HEK293T (cell line): ENCODE measurements around the gene CENPV.
"Not testable (repeated sequence)": the region's sequence is repeated elsewhere in the genome, so short reads cannot be mapped to it uniquely, and the experiment has no call there.

Source experiments
- CTCF ChIA-PET: fragments of 350-600 bp; formaldehyde crosslinking; extraction: SDS; loops from one replicate; lab custom pipeline; 2021; ENCODE audit warnings: antibody characterized with exemption, inconsistent platforms; lab: Yijun Ruan, JAX
- POLR2A ChIA-PET: fragments of 350-600 bp; formaldehyde crosslinking; extraction: SDS; loops from one replicate; lab custom pipeline; 2020; ENCODE audit warnings: antibody characterized with exemption, inconsistent platforms; lab: Yijun Ruan, JAX
- DNase-seq: peaks from one replicate; pipeline ENCODE4 v3.0.0; 2012; ENCODE audit warnings: mixed read lengths; ENCODE audit errors: extremely low spot score
- ARNT ChIP-seq: fragments of 450-650 bp; IDR thresholded peaks from 2 replicates; pipeline ENCODE4 v1.6.1; 2017; ENCODE audit warnings: mild to moderate bottlenecking
- BHLHE40 ChIP-seq: fragments of 450-650 bp; IDR thresholded peaks from 2 replicates; pipeline ENCODE4 v1.6.1; 2016; ENCODE audit warnings: mild to moderate bottlenecking, moderate library complexity, borderline replicate concordance
- CTBP1 ChIP-seq: fragments of 450-650 bp; IDR thresholded peaks from 2 replicates; pipeline ENCODE4 v1.6.1; 2016; ENCODE audit warnings: borderline replicate concordance
- ELF4 ChIP-seq: fragments of 450-650 bp; IDR thresholded peaks from 2 replicates; pipeline ENCODE4 v1.6.1; 2017; ENCODE audit warnings: antibody characterized with exemption
- FOXA1 ChIP-seq: fragments of 450-650 bp; IDR thresholded peaks from 2 replicates; pipeline ENCODE4 v1.6.1; 2016; ENCODE audit warnings: mild to moderate bottlenecking
- FOXK2 ChIP-seq: fragments of 450-650 bp; IDR thresholded peaks from 2 replicates; pipeline ENCODE4 v1.6.1; 2016; ENCODE audit warnings: mild to moderate bottlenecking
- FOXM1 ChIP-seq: fragments of 450-650 bp; IDR thresholded peaks from 2 replicates; pipeline ENCODE4 v1.6.1; 2017; ENCODE audit warnings: mild to moderate bottlenecking, borderline replicate concordance
- HDGF ChIP-seq: fragments of 450-650 bp; IDR thresholded peaks from 2 replicates; pipeline ENCODE4 v1.6.1; 2017; ENCODE audit warnings: antibody characterized with exemption, borderline replicate concordance
- L3MBTL2 ChIP-seq: fragments of 450-650 bp; conservative IDR thresholded peaks from 2 replicates; pipeline ENCODE4 v1.6.1; 2016; ENCODE audit warnings: mild to moderate bottlenecking
- LEF1 ChIP-seq: fragments of 450-650 bp; IDR thresholded peaks from 2 replicates; pipeline ENCODE4 v1.6.1; 2017; ENCODE audit warnings: mild to moderate bottlenecking, borderline replicate concordance
- NFRKB ChIP-seq: fragments of 450-650 bp; IDR thresholded peaks from 2 replicates; pipeline ENCODE4 v1.6.1; 2016; ENCODE audit warnings: mild to moderate bottlenecking, moderate library complexity
- PKNOX1 ChIP-seq: fragments of 450-650 bp; IDR thresholded peaks from 2 replicates; pipeline ENCODE4 v1.6.1; 2016
- SP1 ChIP-seq: fragments of 450-650 bp; IDR thresholded peaks from 2 replicates; pipeline ENCODE4 v1.6.1; 2017
- SUZ12 ChIP-seq: fragments of 450-650 bp; IDR thresholded peaks from 2 replicates; pipeline ENCODE4 v1.6.1; 2016; ENCODE audit warnings: mild to moderate bottlenecking
- TARDBP ChIP-seq: fragments of 450-650 bp; IDR thresholded peaks from 2 replicates; pipeline ENCODE4 v1.6.1; 2016
- ZNF384 ChIP-seq: fragments of 450-650 bp; IDR thresholded peaks from 2 replicates; pipeline ENCODE4 v1.6.1; 2016

Gene CENPV

GRCh38 chr17:16301963-16302855 is 51.1 kb downstream of the CENPV start:
- POLR2A ChIA-PET, result interaction anchor here (0.7 kb wide), 1 partner anchor 29 kb away, joined by 3 read pairs; no protein-coding TSS in a partner anchor
- CTCF ChIA-PET, result interaction anchor here (0.5 to 2.2 kb wide), 2 partner anchors 16 to 381 kb away, joined by 7 to 8 read pairs; no protein-coding TSS in a partner anchor
- no peak for TF ChIP-seq BHLHE40
- TF ChIP-seq LEF1, result no peak
- no peak for TF ChIP-seq L3MBTL2
- no peak for TF ChIP-seq HDGF
- no peak for TF ChIP-seq ELF4
- TF ChIP-seq FOXA1, result no peak
- TF ChIP-seq SUZ12, result no peak
- no peak for TF ChIP-seq TARDBP
- TF ChIP-seq FOXK2, result no peak
- TF ChIP-seq PKNOX1, result no peak
- no peak for TF ChIP-seq CTBP1
- TF ChIP-seq ARNT, result no peak
- TF ChIP-seq SP1, result no peak
- TF ChIP-seq FOXM1, result no peak
- no peak for TF ChIP-seq NFRKB
- TF ChIP-seq ZNF384, result no peak
- no peak for DNase-seq

GRCh38 chr17:16300554-16300953 is 52.7 kb downstream of the CENPV start:
- no peak for DNase-seq
- POLR2A ChIA-PET, result no interaction called here
- CTCF ChIA-PET, result interaction anchor here (1.3 kb wide), 1 partner anchor 25 kb away, joined by 5 read pairs; no protein-coding TSS in a partner anchor
- TF ChIP-seq NFRKB (no peak), FOXM1 (no peak), PKNOX1 (no peak), CTBP1 (no peak), ARNT (no peak), FOXK2 (no peak), HDGF (no peak), L3MBTL2 (no peak), LEF1 (no peak), ZNF384 (no peak), SP1 (no peak), FOXA1 (no peak), ELF4 (no peak), BHLHE40 (no peak)

- no peak for DNase-seq
- CTCF ChIA-PET, result interaction anchor here (6.1 kb wide), 1 partner anchor 13 kb away, joined by 56 read pairs; no protein-coding TSS in a partner anchor
- POLR2A ChIA-PET, result interaction anchor here (1.2 to 4.8 kb wide), 3 partner anchors 12 to 82 kb away, joined by 3 to 26 read pairs (median 13); partner anchors contain the start of genes NCOR1 and PIGL
- TF ChIP-seq LEF1 (no peak), FOXA1 (no peak), ZNF384 (no peak), CTBP1 (no peak), HDGF (no peak), TARDBP (no peak), PKNOX1 (no peak)
Measured at GRCh38 chr17:16298140-16298662, 55.1 kb downstream of the CENPV start.

- no peak for TF ChIP-seq ZNF384
- TF ChIP-seq FOXA1, result no peak
- peak; percentile 23; the same call in 1 of the 2 replicates for TF ChIP-seq PKNOX1
- TF ChIP-seq ARNT, result no peak
- no peak for DNase-seq
- POLR2A ChIA-PET, result interaction anchor here (1.2 to 4.8 kb wide), 3 partner anchors 11 to 81 kb away, joined by 3 to 26 read pairs (median 13); partner anchors contain the start of genes NCOR1 and PIGL
- CTCF ChIA-PET, result interaction anchor here (1.4 to 6.1 kb wide), 2 partner anchors 10 to 12 kb away, joined by 5 to 56 read pairs; no protein-coding TSS in a partner anchor
Measured at GRCh38 chr17:16297367-16298139, 55.7 kb downstream of the CENPV start.

- CTCF ChIA-PET, result interaction anchor here (3.5 to 6.1 kb wide), 2 partner anchors 9 to 11 kb away, joined by 26 to 56 read pairs; no protein-coding TSS in a partner anchor
- POLR2A ChIA-PET, result interaction anchor here (0.8 to 4.8 kb wide), 2 partner anchors 10 to 80 kb away, joined by 4 to 26 read pairs; partner anchors contain the start of genes NCOR1 and PIGL
- DNase-seq, result not testable (repeated sequence)
Measured at GRCh38 chr17:16296072-16296471, 57.2 kb downstream of the CENPV start.
